Stimulated activated naive CD4-positive, alpha-beta T cell treated with Interleukin-2 at 50 U/mL for 16 hours (primary cell): ENCODE results near the gene ITPR1.
"Not testable (repeated sequence)": the region's sequence is repeated elsewhere in the genome, so short reads cannot be mapped to it uniquely, and the experiment has no call there.

Source experiments
- DNase-seq: peaks from one replicate; lab custom pipeline; 2025; lab: John Stamatoyannopoulos, UW

Gene ITPR1

GRCh38 chr3:4571690-4572334 lies 78.7 kb downstream of the ITPR1 start:
- no peak for DNase-seq

GRCh38 chr3:4573153-4573552 lies 80.0 kb downstream of the ITPR1 start:
- no peak for DNase-seq

- no peak for DNase-seq
Observed at GRCh38 chr3:4574426-4574965, 81.3 kb downstream of the ITPR1 start.

- DNase-seq: no peak
Observed at GRCh38 chr3:4575381-4575780, 82.2 kb downstream of the ITPR1 start.

- no peak for DNase-seq
Observed at GRCh38 chr3:4577721-4578120, 84.6 kb downstream of the ITPR1 start.

GRCh38 chr3:4580346-4581123 lies 87.4 kb downstream of the ITPR1 start:
- no peak for DNase-seq

GRCh38 chr3:4581124-4581424 lies 87.9 kb downstream of the ITPR1 start:
- no peak for DNase-seq

- DNase-seq: no peak
Observed at GRCh38 chr3:4581498-4581897, 88.3 kb downstream of the ITPR1 start.

- no peak for DNase-seq
Observed at GRCh38 chr3:4581920-4582611, 88.9 kb downstream of the ITPR1 start.

GRCh38 chr3:4582624-4583023 lies 89.5 kb downstream of the ITPR1 start:
- DNase-seq: no peak

- DNase-seq: no peak
Observed at GRCh38 chr3:4583416-4583815, 90.3 kb downstream of the ITPR1 start.

- no peak for DNase-seq
Observed at GRCh38 chr3:4584456-4585249, 91.5 kb downstream of the ITPR1 start.

- DNase-seq: no peak
Observed at GRCh38 chr3:4586381-4586780, 93.2 kb downstream of the ITPR1 start.

GRCh38 chr3:4587061-4587837 lies 94.1 kb downstream of the ITPR1 start:
- DNase-seq: no peak

GRCh38 chr3:4587838-4588105 lies 94.6 kb downstream of the ITPR1 start:
- no peak for DNase-seq

- DNase-seq: no peak
Observed at GRCh38 chr3:4588466-4588865, 95.3 kb downstream of the ITPR1 start.

- no peak for DNase-seq
Observed at GRCh38 chr3:4589475-4590097, 96.4 kb downstream of the ITPR1 start.

- DNase-seq: not testable (repeated sequence)
Observed at GRCh38 chr3:4590849-4591248, 97.7 kb downstream of the ITPR1 start.

- DNase-seq: no peak
Observed at GRCh38 chr3:4591669-4592068, 98.5 kb downstream of the ITPR1 start.

GRCh38 chr3:4593014-4593413 lies 99.9 kb downstream of the ITPR1 start:
- DNase-seq: no peak

GRCh38 chr3:4595710-4596113 lies 102.6 kb downstream of the ITPR1 start:
- no peak for DNase-seq
